SK-N-DZ (cell line): ENCODE data around the gene SERGEF. TPM values are rescaled to one million over a fixed set of nuclear protein-coding genes. Genes with fewer than 3 reads are reported as not detected.

ENCODE experiments used
- DNase-seq: peaks from one replicate; pipeline ENCODE4 v3.0.0-alpha.2; 2015; ENCODE audit warnings: low spot score
- polyA plus RNA-seq, 2 experiments: library from polyadenylated mRNA; depleted of rRNA; stranded (reverse); fragments of >200 nt; gene quantifications; 2 replicates each; pipeline ENCODE4 v1.2.3, GENCODE V29; 2014

Gene SERGEF
- polyA plus RNA-seq (2014; cell fraction: cytosol; rRNA removed), result 51.5 and 53.6 TPM in 2 replicates
- polyA plus RNA-seq (2014; cell fraction: nucleus; rRNA removed), result 36.0 and 39.5 TPM in 2 replicates

DNA sequence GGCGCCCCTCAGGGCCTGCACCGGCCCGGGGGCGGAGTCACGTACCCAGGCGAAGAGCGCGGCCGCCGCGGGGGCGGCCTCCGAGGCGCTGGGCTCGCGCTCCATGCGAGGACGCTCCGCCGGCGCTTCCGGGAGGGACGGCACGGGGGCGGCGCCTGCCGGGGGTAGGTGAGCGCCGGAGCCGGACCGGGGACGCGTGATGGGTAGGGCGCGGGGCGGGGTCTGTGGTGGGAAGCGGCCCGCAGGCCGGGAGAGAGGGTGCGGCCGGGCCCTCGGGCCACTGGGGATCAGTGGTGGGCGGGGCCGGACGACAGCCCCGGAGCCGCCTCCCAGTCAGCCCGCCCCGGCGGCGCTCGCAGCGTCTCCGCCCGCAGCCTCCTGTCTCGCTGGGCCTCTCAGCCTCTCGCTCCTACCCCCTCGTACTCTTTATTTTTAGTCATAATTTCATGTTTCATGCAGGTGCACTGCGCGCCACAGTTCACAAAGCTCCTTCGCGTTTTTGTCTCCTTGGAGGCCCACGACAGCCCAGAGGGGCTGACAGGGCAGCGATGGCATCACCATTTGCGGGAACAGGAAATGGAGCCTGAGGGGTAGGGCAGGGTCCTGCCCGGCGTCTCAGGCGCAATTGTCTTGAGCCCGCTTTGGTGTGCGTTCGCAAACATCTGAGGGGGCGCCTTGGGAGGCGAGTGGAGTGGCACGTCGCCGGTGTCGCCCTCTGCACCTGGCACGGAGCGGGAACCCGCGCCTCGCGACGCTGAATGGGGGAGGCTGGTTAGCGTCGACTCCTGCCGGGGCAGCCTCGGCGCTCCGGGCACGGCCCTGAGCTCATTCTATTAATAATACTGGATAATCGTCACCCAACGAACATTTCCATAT is at the start of gene SERGEF:
TSS of gene SERGEF (minus strand) at position 142 of the 876 bp plus-strand sequence. CDS start at position 105, 37 bp downstream.
- DNase-seq, result peak; percentile 91

DNA sequence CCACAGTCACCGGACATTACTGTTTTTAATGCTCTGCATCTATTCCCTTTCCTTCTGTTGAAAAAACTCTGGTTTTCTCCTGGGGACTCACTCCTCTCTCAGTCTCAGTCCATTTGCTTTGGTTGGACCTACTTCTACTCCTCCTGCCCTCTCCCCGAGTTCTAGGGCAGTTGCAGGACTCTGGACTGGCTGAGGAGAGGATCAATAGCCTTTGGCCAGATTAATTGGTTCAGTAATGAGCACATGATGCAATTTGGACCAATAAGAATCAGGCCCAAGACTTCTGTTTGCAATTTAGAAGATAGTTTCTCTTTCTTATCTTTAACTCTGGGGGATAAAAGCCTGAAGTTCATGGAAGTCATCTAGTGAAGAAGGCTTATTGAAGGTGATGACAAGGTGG is 48.5 kb upstream of the SERGEF start:
- DNase-seq, result no peak

DNA sequence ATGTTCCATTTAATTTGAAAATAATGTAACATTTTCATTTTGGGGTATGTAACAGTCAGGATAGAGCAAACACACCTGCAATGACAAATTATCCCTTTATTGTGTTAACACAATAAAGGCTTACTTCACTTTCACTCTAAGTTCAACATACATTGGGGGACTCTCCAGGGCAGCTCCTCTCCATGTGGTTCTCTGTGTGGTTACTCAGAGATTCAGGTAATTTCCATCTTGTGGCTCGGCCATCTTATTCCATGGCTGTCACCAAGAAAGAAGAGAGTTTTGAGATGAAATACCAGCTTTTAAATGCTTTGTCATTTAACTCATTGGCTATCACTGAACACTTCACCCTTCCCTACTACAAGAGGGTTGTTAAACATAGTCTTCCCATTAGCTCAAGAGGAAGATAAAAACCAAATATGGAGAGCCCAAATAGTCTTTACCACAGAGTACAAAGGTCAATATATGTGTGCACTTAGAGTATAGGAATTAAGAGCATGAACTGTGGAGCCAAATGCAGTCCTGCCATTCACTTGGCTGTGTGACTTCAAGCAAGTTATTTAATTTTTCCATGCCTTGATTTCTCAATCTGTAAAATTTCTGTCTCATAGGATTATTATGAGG is 43.8 kb upstream of the SERGEF start:
- no peak for DNase-seq

DNA sequence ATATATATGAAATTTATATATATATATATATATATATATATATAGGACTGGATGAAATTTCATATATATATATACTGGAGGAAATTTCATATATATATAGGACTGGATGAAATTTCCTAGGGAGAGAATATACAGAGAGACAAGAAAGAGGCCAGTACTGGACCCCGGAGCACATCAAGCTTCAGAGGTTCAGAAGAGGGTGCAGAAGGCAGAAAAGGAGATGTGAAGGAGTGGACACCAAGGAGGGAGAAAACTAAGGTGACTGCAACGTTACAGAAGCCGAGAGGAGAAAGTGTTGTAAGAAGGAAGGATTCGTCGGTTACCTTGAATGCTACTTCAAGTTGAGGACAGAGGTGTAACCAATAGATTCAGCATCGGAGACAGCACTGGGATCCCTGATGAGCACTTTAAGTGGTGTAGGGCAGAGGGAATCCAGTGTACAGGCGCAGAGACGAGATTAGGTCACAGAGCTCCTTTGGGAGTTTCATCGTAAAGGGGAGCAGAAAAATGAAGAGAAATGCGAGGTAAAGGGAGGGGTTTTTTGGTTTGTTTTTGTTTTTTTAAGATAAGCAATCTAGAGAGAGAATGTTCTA is 41.8 kb upstream of the SERGEF start:
- DNase-seq, result no peak

DNA sequence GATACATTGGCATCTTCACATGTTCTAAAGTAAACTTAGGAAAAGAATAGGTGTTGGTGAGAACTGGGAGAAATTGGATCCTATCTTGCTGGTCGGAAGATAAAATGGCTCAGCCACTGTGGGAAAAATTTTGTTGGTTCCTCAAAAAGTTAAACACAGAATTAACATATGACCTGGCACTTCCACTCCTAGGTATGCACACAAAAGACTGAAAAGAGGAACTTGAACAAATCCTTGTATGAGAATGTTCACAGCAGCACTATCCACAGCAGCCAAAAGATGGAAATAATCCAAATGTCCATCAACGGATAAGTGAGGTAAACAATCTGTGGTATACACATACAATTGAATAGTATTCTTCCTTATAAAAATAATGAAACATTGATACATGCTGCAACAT is 38.0 kb upstream of the SERGEF start:
- no peak for DNase-seq

DNA sequence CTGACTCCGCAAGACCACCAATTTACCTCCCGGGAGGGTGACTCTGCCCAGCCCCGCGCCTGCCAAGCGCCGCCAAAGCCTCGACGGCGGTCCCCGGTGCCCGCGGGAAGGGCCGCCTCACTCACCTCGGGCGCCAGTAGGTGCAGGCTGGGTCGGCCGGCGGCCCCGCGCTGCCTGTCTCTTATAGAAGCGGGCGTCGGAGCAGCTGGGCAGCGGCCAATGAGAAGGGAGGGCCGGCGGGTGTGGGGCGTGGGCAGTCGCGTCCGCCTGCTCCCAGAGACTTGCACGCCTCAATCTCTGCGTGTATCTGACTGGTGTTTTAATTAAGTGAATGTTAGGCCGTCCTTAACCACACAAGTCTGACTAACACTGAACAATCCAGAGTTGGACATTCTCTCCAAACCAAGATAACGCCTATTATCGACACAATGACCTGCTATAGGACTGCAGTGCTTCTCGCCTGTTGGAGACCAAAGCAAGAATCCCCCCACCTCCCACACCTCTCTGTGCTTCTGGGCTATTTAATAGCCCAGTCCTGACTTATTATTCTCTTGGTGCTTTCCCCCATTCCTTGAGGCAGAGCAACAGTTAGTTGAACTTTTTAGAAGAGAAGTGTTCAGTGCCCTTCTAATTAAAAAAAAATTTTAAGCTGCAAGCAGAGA is 33.4 kb upstream of the SERGEF start, which contains the start of gene TPH1:
TSS of gene TPH1 (minus strand) at position 154 of the 662 bp plus-strand sequence. CDS start 5,507 bp downstream, outside the sequence.
- DNase-seq, result no peak

DNA sequence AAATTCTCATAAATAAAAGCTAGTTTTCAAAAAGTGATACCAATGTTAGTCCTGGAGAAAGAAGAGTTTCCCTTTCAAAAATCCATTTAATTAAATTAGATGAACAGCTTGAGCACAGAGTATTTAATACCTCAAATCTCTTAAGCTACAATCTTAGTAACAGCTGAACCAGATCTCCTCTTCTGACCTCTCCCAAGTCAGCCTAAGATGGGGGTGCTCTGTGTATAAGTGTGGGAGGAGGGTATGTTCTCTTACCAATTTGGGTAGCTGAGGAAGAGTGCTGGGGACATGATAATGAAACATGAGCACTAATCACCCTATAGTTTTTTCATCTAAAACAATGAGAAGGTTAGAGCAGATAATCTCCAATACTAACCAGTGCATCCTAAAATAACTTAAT is 23.6 kb upstream of the SERGEF start:
- DNase-seq, result no peak

DNA sequence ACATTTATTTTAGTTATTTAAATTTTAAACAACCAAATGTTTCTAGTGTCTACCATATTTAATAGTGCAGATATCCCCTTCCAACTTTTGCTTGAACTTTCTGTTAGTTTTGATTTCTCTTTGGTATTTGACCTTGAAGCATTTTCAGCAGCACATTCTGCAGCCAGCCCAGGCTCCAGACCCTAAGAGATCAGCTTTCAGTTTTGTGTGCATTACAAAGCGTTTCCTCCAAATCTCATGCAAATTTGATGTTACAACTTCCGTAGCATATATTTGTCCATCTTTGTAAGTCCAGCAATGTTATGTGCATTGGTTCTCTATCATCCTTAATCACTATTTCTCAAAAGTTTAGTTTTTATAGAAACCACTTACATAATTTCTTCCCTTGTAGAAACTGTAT is 14.6 kb upstream of the SERGEF start:
- DNase-seq, result no peak

DNA sequence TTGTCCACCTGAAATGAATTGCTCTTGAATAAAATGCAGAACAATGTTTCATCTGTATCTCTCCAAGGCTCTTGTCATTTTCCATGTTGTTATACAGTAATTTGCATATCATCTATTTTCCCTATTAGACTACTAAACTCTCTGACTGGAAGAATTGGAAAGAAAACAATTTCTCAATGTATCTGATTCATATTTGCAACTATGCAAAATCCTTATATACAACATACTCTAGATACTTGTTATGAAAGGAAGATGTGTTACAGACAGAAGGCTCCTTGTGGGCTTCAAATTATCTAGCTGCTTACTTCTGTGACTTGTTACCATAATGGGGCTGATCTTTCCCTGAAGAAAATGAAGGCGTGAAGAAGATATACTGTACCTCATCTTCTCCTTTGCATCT is 9.6 kb upstream of the SERGEF start:
- DNase-seq, result no peak

DNA sequence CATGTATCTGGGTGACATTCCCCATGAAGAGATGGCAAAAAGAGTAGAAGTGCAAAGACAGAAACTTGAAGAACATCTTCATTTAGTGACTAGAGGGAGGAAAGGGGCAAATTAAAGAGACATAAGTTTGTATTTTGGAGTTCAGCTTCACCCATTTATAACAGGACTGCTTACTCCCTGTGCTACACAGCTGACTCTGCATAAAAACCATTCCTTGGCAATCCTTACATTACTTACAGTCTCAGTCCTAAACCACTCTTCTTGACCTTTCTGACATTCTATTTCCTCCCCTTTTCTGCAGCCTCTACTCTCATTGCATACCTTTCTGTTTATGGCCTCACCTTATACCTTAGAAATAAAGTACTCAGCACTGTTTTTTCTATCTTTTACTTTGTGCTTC is 6.8 kb upstream of the SERGEF start:
- DNase-seq, result no peak

DNA sequence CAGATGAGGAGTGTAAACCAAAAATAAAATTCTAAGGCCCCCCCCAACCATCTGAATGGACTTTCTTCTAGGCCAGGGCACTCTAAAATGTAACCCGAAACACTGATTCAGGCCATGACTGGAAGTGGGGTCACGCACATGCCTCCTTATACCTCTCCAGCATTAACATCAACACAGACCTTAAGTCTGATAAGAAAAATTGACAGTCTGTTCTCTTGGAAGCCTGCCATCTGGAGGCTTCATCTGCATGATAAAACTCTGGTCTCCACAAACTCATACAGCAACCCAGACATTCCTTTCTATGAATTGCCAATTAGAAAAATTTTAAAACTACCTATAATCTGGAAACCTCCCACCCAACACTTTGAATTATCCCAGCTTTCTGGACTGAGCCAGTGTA is 3.9 kb upstream of the SERGEF start:
- DNase-seq, result peak; percentile 35

DNA sequence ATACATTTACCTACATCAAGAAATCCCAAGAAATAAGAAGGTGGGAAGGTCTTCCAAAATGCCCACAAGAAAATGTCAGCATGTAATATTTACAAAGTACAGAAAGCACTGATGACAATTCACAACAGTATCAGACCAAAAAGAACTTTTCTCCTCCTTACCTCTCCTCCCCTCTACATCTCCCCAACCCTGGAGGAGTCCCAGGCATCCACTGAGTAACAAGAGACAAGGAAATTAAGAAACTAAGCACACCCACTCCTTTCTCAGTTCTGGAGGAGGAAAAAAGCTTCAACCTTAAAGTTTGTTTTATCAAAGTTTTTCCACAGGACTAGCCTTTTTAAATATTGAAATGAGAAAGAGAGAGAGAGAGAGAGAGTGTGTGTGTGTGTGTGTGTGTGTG is 2.0 kb upstream of the SERGEF start:
- no peak for DNase-seq

DNA sequence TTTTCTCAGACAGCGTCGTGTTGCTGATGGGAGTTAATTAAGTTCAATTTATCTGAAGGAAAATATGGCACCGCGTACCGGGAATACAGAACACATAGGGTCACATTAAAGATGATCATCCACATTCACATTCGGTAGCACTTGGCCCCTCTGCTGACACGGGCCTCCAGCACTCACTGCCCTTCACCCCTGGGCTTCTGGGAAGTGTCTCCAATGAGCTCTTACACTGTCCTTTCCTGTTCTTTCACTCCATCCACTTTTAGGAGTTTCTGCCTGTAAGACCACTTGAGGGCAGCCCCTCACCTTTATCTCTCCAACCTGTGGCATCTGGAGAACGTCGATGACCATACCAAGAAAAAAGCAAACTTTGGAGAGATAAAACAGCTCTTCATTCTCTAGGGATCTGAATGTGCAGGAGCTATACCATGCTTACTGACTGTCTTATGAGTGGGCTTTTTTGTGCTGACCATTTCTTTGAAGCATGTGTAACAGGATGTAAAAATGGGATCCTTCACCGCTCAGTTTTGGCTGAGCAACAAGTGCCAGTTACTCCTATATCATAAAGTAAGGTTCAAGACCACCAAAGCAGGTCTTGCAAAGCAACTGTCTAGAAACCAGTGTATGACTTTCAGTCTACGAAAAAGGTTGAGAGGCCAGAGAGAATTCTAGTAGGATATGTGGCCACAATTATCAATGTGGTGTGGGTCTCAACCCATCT is 1.1 kb upstream of the SERGEF start:
- DNase-seq, result peak; percentile 34

DNA sequence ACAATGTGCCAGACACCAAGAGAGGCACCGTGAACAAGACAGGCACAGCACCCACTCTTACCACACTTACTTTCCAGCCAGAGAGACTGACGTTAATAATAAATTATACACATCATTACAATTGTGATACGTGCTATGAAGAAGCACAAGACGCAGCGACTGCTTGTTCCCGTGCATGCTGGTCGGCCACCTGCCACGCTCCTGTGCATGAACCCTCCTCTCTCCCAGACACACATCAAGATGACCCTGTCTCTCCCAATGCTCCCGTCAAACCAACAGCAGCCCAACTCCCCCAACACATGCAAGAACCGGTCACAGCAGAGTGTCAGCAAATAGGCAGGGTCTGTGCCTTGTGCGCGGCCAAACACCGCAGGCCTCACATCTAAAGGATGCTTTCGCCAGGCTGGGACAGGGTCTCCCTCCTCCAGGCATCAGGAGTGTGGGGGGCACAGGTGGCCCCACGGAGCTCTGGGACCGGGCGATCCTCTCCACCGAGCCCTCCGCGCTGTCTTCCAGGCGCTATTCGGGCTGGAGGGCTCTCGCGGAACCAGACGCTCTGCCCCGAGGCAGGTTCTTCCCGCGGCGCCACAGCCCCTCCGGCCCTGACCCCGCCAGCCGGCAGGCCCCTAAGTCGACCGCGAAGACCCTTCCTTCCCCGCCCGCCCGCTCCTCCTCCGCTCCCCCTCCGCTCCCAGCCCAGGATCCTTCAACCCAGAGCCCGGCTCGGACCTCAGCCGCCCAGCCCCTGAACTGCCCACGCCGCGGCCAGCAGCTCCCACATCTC is 533 bp downstream of the SERGEF start:
- peak; percentile 67 for DNase-seq

DNA sequence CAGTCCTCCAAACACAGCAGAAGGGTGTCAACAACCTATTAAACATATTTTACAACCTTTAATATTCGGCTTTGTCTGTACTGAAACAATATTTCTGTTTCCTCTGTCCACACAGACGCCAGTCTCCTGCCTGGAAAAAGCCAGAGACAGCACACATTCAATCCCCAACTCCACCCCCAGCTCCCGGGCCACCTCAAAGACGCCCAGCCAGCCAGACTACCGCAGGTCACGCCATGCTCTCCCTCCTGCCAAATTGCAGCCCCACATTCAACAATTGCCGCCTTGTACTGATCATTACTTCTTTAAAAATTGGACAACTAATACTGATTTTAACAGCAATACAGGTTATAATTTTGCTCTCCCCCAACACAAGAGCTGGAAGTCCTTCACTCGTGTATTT is 1.2 kb downstream of the SERGEF start:
- DNase-seq, result no peak

DNA sequence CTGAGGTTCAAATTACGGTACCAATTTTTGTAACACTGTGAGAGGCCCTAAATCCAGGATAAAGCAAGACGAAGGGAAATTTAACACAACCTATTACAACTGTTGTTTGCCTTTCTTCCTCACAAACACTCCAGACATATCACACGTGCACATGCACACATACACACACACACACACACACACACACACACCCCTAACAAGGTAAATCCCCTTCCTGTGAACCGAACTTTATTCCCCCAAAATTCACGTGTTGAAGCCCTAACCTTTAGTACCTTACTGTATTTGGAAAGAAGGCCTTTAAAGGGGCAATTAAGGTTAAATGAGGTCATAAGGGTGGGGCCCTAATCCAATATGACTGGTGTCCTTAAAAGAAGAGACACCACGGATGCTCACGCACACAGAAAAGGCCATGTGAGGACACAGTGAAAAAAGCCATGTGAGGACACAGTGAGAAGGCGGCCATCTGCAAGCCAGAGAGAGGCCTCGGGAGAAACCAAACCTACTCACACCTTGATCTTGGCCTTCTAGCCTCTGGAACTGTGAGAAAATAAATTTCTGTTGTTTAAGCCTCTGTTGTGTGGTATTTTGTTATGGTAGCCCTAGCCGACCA is 1.8 kb downstream of the SERGEF start:
- DNase-seq, result peak; percentile 45

DNA sequence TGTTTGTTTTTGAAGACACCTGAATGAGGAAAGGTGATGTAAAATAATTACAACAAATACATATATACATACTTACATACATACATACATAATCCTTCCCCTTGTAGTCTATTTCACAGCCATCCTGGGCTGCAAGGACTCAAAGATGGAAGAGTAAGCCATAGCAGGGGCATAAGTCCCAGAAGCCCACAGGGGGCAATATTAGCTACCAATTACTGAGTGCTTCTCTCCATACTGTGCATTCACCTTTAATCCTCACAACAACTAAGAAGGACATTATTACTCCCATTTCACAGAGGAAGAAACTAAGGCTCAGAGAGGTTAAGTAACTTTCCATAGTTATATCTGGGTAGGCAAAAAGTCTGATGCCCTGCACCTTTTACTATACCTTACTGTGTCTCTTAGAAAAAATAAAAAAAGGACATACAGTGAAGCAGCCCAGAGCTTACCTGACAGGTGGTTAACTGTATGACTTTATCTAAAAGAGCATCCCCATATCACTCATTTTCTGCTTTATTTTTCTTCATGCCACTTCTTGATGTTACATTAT is 2.7 kb downstream of the SERGEF start:
- DNase-seq, result no peak

DNA sequence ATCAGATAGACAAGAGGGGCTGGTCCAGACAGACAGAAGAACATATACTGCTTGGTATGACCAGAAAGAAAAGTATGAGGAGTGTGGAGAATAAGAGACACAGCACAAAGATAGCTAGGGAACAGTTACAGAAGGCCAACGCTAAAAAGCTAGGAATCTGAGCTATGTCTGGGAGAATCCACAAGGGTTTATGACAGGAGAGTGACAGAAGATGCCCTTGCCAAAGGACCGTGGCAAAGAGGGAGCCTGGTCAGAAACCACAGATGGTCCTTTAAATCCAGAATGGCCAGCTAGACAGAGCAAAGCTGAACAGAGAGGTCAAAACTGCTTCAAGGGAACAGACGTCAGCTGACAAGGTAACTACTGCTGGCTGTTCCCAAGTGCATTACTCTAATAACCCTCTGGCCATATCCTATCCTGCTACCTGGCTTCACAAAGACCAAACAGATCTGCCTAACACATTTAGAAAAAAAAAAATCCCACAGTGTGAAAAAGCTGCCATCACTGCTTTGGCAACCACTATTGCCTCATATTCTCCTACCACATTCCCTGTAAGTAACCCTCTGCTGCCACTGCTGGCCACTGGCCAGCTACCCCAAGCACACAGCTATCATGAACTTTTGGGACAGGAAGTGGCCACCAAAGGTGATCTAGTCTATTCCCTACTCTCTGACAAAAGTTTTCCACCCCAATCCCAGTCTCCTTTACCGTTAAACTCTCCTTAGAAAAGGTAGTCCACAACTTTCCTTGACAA is 7.3 kb downstream of the SERGEF start:
- no peak for DNase-seq

DNA sequence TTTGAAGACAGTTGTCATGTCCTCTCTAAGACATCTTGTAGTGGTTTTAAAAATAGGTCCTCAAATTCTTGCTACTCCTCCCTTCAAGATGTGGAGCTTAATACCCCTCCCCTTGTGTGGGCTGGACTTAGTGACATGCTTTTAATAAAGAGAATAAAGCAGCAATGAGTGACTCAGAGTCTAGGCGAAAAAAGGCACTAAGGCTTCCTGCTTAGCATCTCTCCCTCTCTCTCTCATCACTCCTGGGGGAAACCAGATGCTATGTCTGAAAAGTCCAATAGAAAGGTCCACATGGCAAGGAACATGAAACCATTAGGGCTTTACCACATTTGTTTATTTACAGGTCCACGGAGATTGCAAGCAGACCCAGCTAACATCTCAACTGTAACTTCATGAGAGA is 11.7 kb downstream of the SERGEF start:
- no peak for DNase-seq
